ENCODE results near the gene HSPD1. TPM values are rescaled to one million over a fixed set of nuclear protein-coding genes. Genes with fewer than 3 reads are reported as not detected.
A peak's percentile ranks its signal among the peaks of the same experiment; 100 is the strongest.

Gene HSPD1
- total RNA-seq, 1 donor from 2014 or later = 407 TPM

GRCh38 chr2:197517150-197517549, 17.5 kb upstream of the HSPD1 start:
- H3K4me3 ChIP-seq (ENCODE audit: low read depth, low read length) = peak overlapping the region; percentile 66
- no peak for TF ChIP-seq CTCF (conservative IDR thresholded peaks at IDR 0.05; ENCODE audit: low read depth, low read length)
- no peak for DNase-seq (ENCODE audit: low read depth)

GRCh38 chr2:197516393-197516761, 16.7 kb upstream of the HSPD1 start:
- DNase-seq (ENCODE audit: low read depth) = no peak
- peak overlapping the region; percentile 66 for H3K4me3 ChIP-seq (ENCODE audit: low read depth, low read length)
- no peak for TF ChIP-seq CTCF (conservative IDR thresholded peaks at IDR 0.05; ENCODE audit: low read depth, low read length)

GRCh38 chr2:197515739-197516392, 16.2 kb upstream of the HSPD1 start, which contains the start of gene MOB4:
TSS of gene MOB4 (plus strand) at chr2:197516066. CDS start at chr2:197516087, 21 bp downstream.
- TF ChIP-seq CTCF (conservative IDR thresholded peaks at IDR 0.05; ENCODE audit: low read depth, low read length) = no peak
- H3K4me3 ChIP-seq (ENCODE audit: low read depth, low read length) = peak within 1 kb of the TSS; percentile 66
- DNase-seq (ENCODE audit: low read depth) = no peak

GRCh38 chr2:197515315-197515738, 15.7 kb upstream of the HSPD1 start:
- no peak for TF ChIP-seq CTCF (conservative IDR thresholded peaks at IDR 0.05; ENCODE audit: low read depth, low read length)
- H3K4me3 ChIP-seq (ENCODE audit: low read depth, low read length) = peak overlapping the region; percentile 66
- DNase-seq (ENCODE audit: low read depth) = no peak

GRCh38 chr2:197514754-197515153, 15.1 kb upstream of the HSPD1 start:
- peak overlapping the region; percentile 66 for H3K4me3 ChIP-seq (ENCODE audit: low read depth, low read length)
- no peak for DNase-seq (ENCODE audit: low read depth)
- TF ChIP-seq CTCF (conservative IDR thresholded peaks at IDR 0.05; ENCODE audit: low read depth, low read length) = no peak

GRCh38 chr2:197513915-197514314, 14.3 kb upstream of the HSPD1 start:
- H3K4me3 ChIP-seq (ENCODE audit: low read depth, low read length) = no peak overlapping the region
- no peak for DNase-seq (ENCODE audit: low read depth)
- no peak for TF ChIP-seq CTCF (conservative IDR thresholded peaks at IDR 0.05; ENCODE audit: low read depth, low read length)

- no peak for TF ChIP-seq CTCF (conservative IDR thresholded peaks at IDR 0.05; ENCODE audit: low read depth, low read length)
- no peak overlapping the region for H3K4me3 ChIP-seq (ENCODE audit: low read depth, low read length)
- DNase-seq (ENCODE audit: low read depth) = no peak
Measured at GRCh38 chr2:197506658-197507057, 7.0 kb upstream of the HSPD1 start.

Measured in epithelial cell of proximal tubule (primary cell).